Upper lobe of right lung (tissue), 1 donor: ENCODE measurements around the gene LCN6. TPM values are rescaled to one million over a fixed set of nuclear protein-coding genes. Genes with fewer than 3 reads are reported as not detected.

Experiments
- ATAC-seq: fragments of 200-7000 bp; cut with Tn5 transposase; one replicate; pipeline ENCODE4 v1.9.1; 2020; ENCODE audit warnings: mild to moderate bottlenecking, moderate library complexity
- DNase-seq: peaks from one replicate; pipeline ENCODE4 v3.0.0-alpha.2; 2020
- H3K27ac ChIP-seq: fragments of 200-600 bp; one replicate; pipeline ENCODE4 v1.8.0; 2022
- H3K27me3 ChIP-seq: fragments of 200-600 bp; one replicate; pipeline ENCODE4 v1.8.0; 2022; ENCODE audit warnings: mild to moderate bottlenecking
- H3K36me3 ChIP-seq: fragments of 200-600 bp; one replicate; pipeline ENCODE4 v1.8.0; 2022
- H3K4me1 ChIP-seq: fragments of 200-600 bp; one replicate; pipeline ENCODE4 v1.8.0; 2022
- H3K4me3 ChIP-seq: fragments of 200-600 bp; one replicate; pipeline ENCODE4 v1.8.0; 2022; ENCODE audit warnings: mild to moderate bottlenecking
- H3K9me3 ChIP-seq: fragments of 200-600 bp; one replicate; pipeline ENCODE4 v1.8.0; 2022
- intact Hi-C: fragments of 100-400 bp; cut with DNase I; formaldehyde crosslinking; loops from one replicate; pipeline ENCODE4 v1.11.0; 2022
- total RNA-seq: library from RNA; stranded (reverse); fragmentation: NEBNext Ultra II Directional; extraction: Animal tissue kit (Norgen Biotek cat#: 25700); gene quantifications from one replicate; pipeline ENCODE4 v1.2.1, GENCODE V29; 2021
- TF ChIP-seq, protein P1 (sequence below): fragments of 200-600 bp; IDR thresholded peaks from one replicate; pipeline ENCODE4 v1.8.0; 2022; ENCODE audit warnings: antibody characterized with exemption
- donor health status: DM: no; HTN: yes; CAD: no; lungs with severe emphysema.

The LCN6 gene
- total RNA-seq, 1 donor from 2014 or later, result 21.5 TPM

DNA sequence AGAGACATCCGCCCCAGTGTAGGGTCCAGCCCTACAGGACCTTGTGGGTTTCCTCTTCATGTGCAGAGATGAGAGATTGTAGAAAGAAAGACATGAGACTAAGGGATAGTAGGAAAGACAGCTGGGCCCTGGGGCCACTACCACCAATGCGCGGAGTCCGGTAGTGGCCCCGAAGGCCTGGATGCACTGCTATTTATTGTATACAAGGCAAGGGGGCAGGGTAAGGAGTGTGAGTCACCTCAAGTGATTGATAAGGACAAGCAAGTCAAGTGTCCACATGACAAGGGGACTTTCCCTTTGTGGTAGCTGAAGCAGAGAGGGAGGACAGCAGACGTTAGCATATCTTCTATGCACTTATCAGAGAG is 36.7 kb upstream of the LCN6 start:
- TF ChIP-seq, protein P1, sequence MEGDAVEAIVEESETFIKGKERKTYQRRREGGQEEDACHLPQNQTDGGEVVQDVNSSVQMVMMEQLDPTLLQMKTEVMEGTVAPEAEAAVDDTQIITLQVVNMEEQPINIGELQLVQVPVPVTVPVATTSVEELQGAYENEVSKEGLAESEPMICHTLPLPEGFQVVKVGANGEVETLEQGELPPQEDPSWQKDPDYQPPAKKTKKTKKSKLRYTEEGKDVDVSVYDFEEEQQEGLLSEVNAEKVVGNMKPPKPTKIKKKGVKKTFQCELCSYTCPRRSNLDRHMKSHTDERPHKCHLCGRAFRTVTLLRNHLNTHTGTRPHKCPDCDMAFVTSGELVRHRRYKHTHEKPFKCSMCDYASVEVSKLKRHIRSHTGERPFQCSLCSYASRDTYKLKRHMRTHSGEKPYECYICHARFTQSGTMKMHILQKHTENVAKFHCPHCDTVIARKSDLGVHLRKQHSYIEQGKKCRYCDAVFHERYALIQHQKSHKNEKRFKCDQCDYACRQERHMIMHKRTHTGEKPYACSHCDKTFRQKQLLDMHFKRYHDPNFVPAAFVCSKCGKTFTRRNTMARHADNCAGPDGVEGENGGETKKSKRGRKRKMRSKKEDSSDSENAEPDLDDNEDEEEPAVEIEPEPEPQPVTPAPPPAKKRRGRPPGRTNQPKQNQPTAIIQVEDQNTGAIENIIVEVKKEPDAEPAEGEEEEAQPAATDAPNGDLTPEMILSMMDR, result no peak
- intact Hi-C loops, result loop anchor here (5.0 kb wide), 1 partner anchor 247 kb away; the partner anchor contains the start of gene FUT7
- Histone ChIP-seq H3K36me3 (no peaks in the 10 kb centered on the region), H3K4me1 (peaks cover 6% of the 10 kb centered on the region), H3K27ac (no peak overlapping the region), H3K4me3 (no peak overlapping the region), H3K9me3 (no peaks in the 10 kb centered on the region), H3K27me3 (no peaks in the 10 kb centered on the region)
- peak; percentile 13 for ATAC-seq
- no peak for DNase-seq

DNA sequence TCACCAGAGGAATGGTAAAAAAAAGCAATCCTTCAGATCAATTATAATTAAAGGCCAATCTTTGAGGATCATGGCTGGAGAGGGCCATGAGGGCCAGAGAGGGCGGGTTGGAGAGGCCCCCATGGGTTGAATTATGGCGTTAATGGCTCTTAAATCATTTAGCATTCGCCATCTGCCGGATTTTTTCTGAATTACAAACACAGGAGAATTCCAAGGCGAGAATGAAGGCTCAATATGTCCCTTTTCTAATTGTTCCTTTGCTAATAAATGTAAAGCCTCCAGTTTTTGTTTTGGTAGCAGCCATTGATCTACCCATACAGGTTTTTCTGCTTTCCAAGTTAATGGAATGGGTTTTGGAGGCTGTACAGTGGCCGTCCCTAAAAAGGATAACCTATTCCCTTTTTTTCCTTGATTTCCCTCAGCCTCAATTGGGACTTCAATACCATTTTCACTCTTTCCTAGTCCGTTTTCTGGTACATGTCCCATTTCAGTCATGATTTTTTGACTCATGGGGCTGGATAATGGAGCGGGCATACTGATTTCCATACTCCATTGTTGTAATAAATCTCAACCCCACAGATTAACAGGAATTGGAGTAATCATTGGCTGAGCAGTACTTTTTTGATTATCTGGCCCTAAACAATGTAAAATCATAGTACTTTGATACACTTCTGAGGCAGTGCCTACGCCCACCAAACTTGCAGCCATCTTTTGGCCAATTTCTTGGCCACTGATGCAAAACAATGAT is 36.1 kb upstream of the LCN6 start:
- DNase-seq (no peak), ATAC-seq (no peak)
- peaks cover 6% of the 10 kb centered on the region for H3K4me1 ChIP-seq
- no peaks in the 10 kb centered on the region for H3K27me3 ChIP-seq
- H3K36me3 ChIP-seq, result no peaks in the 10 kb centered on the region
- TF ChIP-seq, protein P1, result peak; percentile 60
- no peak overlapping the region for H3K4me3 ChIP-seq
- no peak overlapping the region for H3K27ac ChIP-seq
- intact Hi-C loops, result no loop called here
- H3K9me3 ChIP-seq, result no peaks in the 10 kb centered on the region

DNA sequence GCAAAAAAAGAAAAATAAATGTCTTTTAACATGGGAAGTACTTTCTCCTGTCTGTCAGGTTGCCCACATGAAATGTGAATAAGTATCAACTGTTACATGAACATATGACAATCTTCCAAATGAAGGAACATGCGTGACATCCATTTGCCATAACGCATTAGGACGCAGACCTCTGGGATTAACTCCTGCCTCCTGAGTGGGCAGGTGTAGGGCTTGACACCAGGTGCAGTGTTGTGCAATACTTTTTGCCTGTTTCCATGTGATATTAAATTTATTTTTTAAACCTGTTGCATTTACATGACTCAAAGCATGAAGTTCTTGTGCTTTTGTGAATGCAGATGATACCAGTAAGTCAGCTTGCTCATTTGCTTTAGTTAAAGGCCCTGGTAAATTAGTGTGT is 34.1 kb upstream of the LCN6 start:
- H3K9me3 ChIP-seq, result no peaks in the 10 kb centered on the region
- TF ChIP-seq, protein P1, result no peak
- H3K36me3 ChIP-seq, result no peaks in the 10 kb centered on the region
- no peak overlapping the region for H3K27ac ChIP-seq
- no peaks in the 10 kb centered on the region for H3K27me3 ChIP-seq
- DNase-seq, result no peak
- peaks cover under 1% of the 10 kb centered on the region for H3K4me1 ChIP-seq
- no peak for ATAC-seq
- intact Hi-C loops, result no loop called here
- H3K4me3 ChIP-seq, result no peak overlapping the region

DNA sequence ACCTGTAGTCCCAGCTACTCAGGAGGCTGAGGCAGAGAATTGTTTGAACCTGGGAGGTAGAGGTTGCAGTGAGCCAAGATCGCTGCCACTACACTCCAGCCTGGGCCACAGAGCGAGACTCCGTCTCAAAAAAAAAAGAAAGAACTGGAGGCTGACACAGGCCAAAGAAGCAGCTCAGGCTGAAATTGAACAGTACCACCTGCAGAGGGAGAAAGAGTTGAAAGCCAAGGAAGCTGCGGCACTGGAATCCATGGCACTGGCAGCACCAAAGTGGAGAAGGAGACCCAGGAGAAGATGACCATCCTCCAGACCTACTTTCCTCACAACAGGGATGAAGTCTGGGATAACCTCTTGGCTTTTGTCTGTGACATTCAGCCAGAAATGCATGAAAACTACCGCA is 31.5 kb upstream of the LCN6 start:
- Histone ChIP-seq H3K4me1 (no peaks in the 10 kb centered on the region), H3K27me3 (no peaks in the 10 kb centered on the region), H3K4me3 (no peak overlapping the region), H3K27ac (no peak overlapping the region), H3K36me3 (no peaks in the 10 kb centered on the region), H3K9me3 (no peaks in the 10 kb centered on the region)
- DNase-seq, result no peak
- no peak for ATAC-seq
- TF ChIP-seq, protein P1, result no peak
- intact Hi-C loops, result no loop called here

DNA sequence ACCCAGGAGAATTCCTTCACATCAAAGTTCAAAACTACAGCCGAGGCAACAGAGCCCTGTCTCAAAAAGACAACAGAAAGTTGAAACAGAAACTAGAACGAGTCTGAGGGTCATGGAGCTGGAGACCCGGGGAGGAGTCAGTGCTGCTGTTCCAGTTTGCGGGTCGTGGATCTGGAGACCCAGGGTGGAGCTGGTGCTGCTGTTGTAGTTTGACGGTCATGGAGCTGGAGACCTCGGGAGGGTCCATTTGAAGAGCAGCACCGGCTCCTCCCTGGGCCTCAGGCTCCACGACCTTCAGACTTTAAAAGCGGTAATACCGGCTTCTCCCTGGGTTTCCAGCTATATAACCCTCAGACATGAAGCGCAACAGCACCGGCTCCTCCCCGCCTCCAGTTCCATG is 29.0 kb upstream of the LCN6 start:
- no peaks in the 10 kb centered on the region for H3K9me3 ChIP-seq
- H3K27me3 ChIP-seq, result no peaks in the 10 kb centered on the region
- H3K4me1 ChIP-seq, result no peaks in the 10 kb centered on the region
- intact Hi-C loops, result no loop called here
- TF ChIP-seq, protein P1, result no peak
- no peak overlapping the region for H3K4me3 ChIP-seq
- no peak for ATAC-seq
- H3K36me3 ChIP-seq, result no peaks in the 10 kb centered on the region
- no peak for DNase-seq
- no peak overlapping the region for H3K27ac ChIP-seq

DNA sequence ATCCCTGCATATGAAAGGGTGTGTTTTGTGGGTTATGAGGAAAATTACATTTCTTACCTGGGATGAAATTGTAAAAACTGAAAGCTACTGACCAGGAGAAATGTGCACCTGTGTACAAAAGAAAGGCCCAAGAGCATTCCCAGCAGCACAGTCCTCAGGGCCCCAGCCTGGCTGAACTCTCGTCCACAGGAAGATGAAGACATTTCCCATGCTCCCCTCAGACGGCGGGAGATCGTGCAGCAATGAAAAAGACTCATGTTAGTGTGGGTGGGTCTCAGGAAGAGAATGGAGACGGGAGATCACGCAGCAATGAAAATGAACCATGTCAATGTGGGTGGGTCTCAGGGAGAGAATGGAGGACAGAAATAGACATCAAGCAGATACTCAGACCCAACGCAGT is 28.6 kb upstream of the LCN6 start:
- DNase-seq, result no peak
- no peaks in the 10 kb centered on the region for H3K4me1 ChIP-seq
- H3K27me3 ChIP-seq, result no peaks in the 10 kb centered on the region
- ATAC-seq, result no peak
- H3K4me3 ChIP-seq, result no peak overlapping the region
- H3K9me3 ChIP-seq, result no peaks in the 10 kb centered on the region
- TF ChIP-seq, protein P1, result no peak
- no peaks in the 10 kb centered on the region for H3K36me3 ChIP-seq
- H3K27ac ChIP-seq, result no peak overlapping the region
- intact Hi-C loops, result no loop called here
